Measurements from ENCODE around the gene IL1A.

The IL1A gene

DNA sequence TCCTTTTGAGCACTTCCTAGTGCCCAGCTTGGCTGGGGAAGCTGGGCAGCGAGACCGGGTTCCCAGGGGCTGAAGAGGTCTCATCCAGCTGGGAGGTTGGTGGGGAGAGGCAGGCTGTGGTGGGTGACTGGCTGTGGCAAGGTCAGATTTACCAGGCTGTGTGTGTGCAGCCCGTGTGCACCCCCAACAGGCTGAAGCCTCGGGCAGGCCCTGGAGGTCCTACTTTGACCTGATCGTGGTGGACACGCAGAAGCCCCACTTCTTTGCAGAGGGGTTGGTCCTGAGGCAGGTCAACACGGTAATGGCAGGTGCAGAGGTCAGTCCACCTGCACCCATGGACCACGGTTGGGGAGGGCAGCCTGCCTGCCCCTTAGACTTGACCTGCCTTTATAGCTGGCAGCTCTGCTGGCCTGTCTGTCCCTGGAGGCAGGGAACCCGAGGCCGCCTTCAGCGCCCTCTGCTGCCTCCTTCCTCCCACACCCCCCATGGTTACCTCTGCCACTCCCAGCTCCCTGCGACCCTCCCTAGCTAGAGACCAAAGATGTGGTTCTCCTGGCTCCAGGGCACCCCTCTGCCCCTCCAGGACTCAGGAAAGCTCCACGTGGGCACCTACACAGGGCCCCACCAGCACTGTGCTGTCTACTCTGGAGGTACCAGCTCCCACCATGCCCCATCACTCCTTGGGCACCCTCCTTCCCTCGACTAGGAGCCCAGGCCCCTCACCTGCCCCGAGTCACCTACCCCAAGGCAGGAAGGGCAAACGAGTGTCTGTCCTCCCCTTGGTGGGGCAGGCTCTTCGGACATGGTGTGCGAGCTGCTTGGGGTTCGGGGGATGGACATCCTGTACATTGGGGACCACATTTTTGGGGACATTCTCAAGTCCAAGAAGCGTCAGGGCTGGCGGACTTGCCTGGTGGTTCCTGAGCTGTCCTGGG is 59.4 kb downstream of the IL1A start:
- DNase-seq = peak; percentile 60

DNA sequence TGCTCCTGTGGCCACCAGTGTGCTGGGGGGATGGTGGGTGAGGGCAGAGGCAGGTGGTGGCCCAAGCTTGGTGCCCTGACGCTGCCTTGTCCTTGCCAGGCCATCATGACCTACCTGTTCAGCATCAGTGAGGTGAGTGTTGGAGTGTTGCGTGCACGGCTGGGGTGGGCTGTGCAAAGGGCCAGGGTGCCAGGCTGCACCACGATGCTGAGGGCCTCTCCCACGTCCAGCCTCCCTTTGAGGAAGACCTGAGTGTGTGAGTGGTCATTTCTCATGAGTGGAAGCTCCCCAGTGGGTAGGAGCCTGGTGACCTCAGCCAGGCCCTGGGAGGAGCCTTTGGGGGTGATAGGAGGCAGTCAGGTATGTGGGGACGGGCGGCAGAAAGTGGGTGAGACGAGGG is 60.3 kb downstream of the IL1A start:
- no peak for DNase-seq
